ENCODE measurements around the gene UBLCP1. TPM values are rescaled to one million over a fixed set of nuclear protein-coding genes. Genes with fewer than 3 reads are reported as not detected.

The UBLCP1 gene
- total and polyA plus RNA-seq, 2 of the 8 experiments (the other 6 are each of a cell fraction or from before 2014, with no cell fraction given): 13.0 to 40.9 TPM

GRCh38 chr5:159220206-159220605, 42.9 kb upstream of the UBLCP1 start:
- 89% methylated on average over 5 of the region's 5 CpGs; no CpG with 5 or more reads in 1 of the 2 experiments for WGBS, 2 experiments (ENCODE audit: extremely low coverage in 1 of 2, insufficient coverage in 1 of 2, insufficient read length in 1 of 2, insufficient replicate concordance in 2 of 2, low coverage in 1 of 2, low lambda C conversion rate in 2 of 2, missing lambda C conversion rate in 1 of 2)
- CTCF ChIA-PET (ENCODE audit: partially characterized antibody): no interaction called here

More at GRCh38 chr5:159220206-159220605, 42.9 kb upstream of the UBLCP1 start:
- H4K5ac ChIP-seq (ENCODE audit: insufficient read length, low read depth, low read length): no peak overlapping the region
- H2BK15ac ChIP-seq (ENCODE audit: low read length): no peak overlapping the region
- H2AFZ ChIP-seq (ENCODE audit: low read length): no peak overlapping the region
- no peak overlapping the region for H3K14ac ChIP-seq (ENCODE audit: insufficient read length)
- H3K36me3 ChIP-seq (ENCODE audit: control insufficient read depth in 2 of 4, insufficient read depth in 4 of 4, low read length in 3 of 4): no peaks in the 10 kb centered on the region
- no peak overlapping the region for H3K9ac ChIP-seq (replicated peaks in 1 of 4; ENCODE audit: extremely low read depth in 1 of 4, low read depth in 3 of 4, low read length in 3 of 4)
- H2AK5ac ChIP-seq (ENCODE audit: low read depth, low read length): no peak overlapping the region
- no peak overlapping the region for H2BK120ac ChIP-seq (replicated peaks; ENCODE audit: low read depth, low read length)
- no peak overlapping the region for H3K27ac ChIP-seq (ENCODE audit: low read depth, low read length)
- DNase-seq (ENCODE audit: low read depth in 1 of 2, low spot score in 2 of 2) (no peak), FAIRE-seq (no peak)
- H3K27me3 ChIP-seq (replicated peaks in 1 of 4; ENCODE audit: control insufficient read depth in 3 of 4, extremely low read depth in 1 of 4, insufficient read depth in 3 of 4, low read length in 3 of 4): peaks cover 0 to 12% (median 7%) of the 10 kb centered on the region in 4 experiments; a peak in 5 of 7 replicates
- no peak overlapping the region for H3K56ac ChIP-seq (replicated peaks; ENCODE audit: insufficient read length, low read depth, low read length)
- H2BK5ac ChIP-seq (ENCODE audit: low read depth, low read length): no peak overlapping the region
- H3K9me3 ChIP-seq (ENCODE audit: insufficient read depth in 2 of 2, low read depth in 1 of 2, low read length in 1 of 2): no peaks in the 10 kb centered on the region
- H3K18ac ChIP-seq (ENCODE audit: extremely low read depth, low read length): no peak overlapping the region
- no peak overlapping the region for H3K4ac ChIP-seq (replicated peaks; ENCODE audit: insufficient read length, low read depth, low read length)
- H3K79me2 ChIP-seq (ENCODE audit: control insufficient read depth in 1 of 2, insufficient read depth in 2 of 2, low read length in 2 of 2): no peaks in the 10 kb centered on the region
- no peak overlapping the region for H4K91ac ChIP-seq (replicated peaks; ENCODE audit: insufficient read length, low read length)
- H3K4me3 ChIP-seq (ENCODE audit: extremely low read depth in 1 of 4, insufficient read depth in 2 of 4, low read depth in 3 of 4, low read length in 4 of 4): no peak overlapping the region
- H3K23ac ChIP-seq (ENCODE audit: insufficient read length): no peak overlapping the region
- POLR2A ChIA-PET (ENCODE audit: partially characterized antibody): no interaction called here
- H2BK20ac ChIP-seq (ENCODE audit: low read length): no peak overlapping the region
- H3K4me1 ChIP-seq (replicated peaks in 1 of 4; ENCODE audit: control insufficient read depth in 3 of 4, insufficient read depth in 4 of 4, low read length in 3 of 4): no peaks in the 10 kb centered on the region
- peaks cover 0 to 1% of the 10 kb centered on the region in 2 experiments for H4K20me1 ChIP-seq (replicated peaks in 1 of 2; ENCODE audit: control insufficient read depth in 1 of 2, insufficient read depth in 2 of 2, low read length in 2 of 2)
- H3K79me1 ChIP-seq (ENCODE audit: low read depth, low read length): no peaks in the 10 kb centered on the region
- H2BK12ac ChIP-seq (ENCODE audit: low read depth, low read length): no peak overlapping the region
- TF ChIP-seq GABPA (IDR thresholded peaks at IDR 0.05; ENCODE audit: borderline replicate concordance, insufficient read depth, low read length): no peak
- TF ChIP-seq HDAC6 (IDR thresholded peaks at IDR 0.05; ENCODE audit: low read depth, low read length): no peak
- no peak for TF ChIP-seq RXRA (IDR thresholded peaks at IDR 0.05; ENCODE audit: insufficient read depth, low read depth, low read length)
- no peak for TF ChIP-seq CHD2 (IDR thresholded peaks at IDR 0.05; ENCODE audit: low read length)
- no peak for TF ChIP-seq BACH1 (IDR thresholded peaks at IDR 0.05; ENCODE audit: low read length)
- no peak for TF ChIP-seq POLR2A (IDR thresholded peaks at IDR 0.05; ENCODE audit: control extremely low read depth in 1 of 2, low read depth in 2 of 2, low read length in 2 of 2)
- TF ChIP-seq CTCF (IDR thresholded peaks at IDR 0.05; ENCODE audit: control extremely low read depth in 1 of 3, insufficient read depth in 1 of 3, low read depth in 1 of 3, low read length in 3 of 3): no peak
- H3K4me2 ChIP-seq (ENCODE audit: insufficient read depth in 1 of 2, low read depth in 2 of 2, low read length in 2 of 2): no peak overlapping the region
- no peak overlapping the region for H4K8ac ChIP-seq (ENCODE audit: extremely low read depth, insufficient read depth, low read length)
- no peaks in the 10 kb centered on the region for H3K23me2 ChIP-seq (ENCODE audit: low read depth, low read length)

Measured in H1 (cell line).